Measurements from ENCODE around the gene ARHGAP5.

ARHGAP5 gene

DNA sequence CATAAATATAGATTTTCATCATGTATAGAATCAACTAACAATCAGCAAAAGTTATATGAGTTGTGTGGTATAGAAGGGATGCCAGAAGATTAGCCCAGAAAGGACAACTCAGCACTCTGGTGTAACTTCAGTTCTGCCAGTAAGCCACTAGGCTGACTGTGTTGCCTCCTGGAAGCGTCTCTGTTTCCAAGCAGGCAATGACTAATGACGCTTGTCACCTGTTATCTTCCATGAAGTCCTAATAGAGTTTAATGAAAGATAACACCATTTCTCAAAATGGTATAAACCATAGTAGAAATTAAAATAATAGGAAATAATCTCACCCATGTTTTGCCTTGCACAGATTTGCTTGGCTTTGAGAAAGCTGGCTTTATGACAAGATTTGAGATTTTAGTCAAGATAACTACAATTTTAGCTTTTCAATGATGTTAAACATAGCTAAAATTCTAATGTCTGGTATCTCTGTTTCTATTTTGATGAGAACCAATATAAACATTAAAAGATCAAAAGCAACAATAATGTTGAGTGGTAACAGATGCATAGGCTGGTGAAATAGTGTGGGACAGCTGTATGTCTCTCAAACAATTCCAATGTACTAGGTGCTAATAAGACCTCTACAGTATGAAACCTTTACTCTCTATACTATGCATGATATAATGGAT, 115.7 kb downstream of the ARHGAP5 start:
- DNase-seq (ENCODE audit: low read depth in 1 of 2, low spot score in 1 of 2) = no peak
- no peak overlapping the region for H3K4me3 ChIP-seq (replicated peaks; ENCODE audit: insufficient read depth, low read length)
- H3K27ac ChIP-seq (replicated peaks) = no peak overlapping the region
- TF ChIP-seq GABPA (IDR thresholded peaks at IDR 0.05; ENCODE audit: low read depth) (no peak), SPI1 (IDR thresholded peaks at IDR 0.05; ENCODE audit: borderline replicate concordance, low read depth) (no peak)
- H3K27me3 ChIP-seq (ENCODE audit: insufficient read depth, poor library complexity, severe bottlenecking) = no peaks in the 10 kb centered on the region

GRCh38 chr14:32193532-32193931, 116.4 kb downstream of the ARHGAP5 start:
- Histone ChIP-seq H3K4me3 (replicated peaks; ENCODE audit: insufficient read depth, low read length) (no peak overlapping the region), H3K27me3 (ENCODE audit: insufficient read depth, poor library complexity, severe bottlenecking) (no peaks in the 10 kb centered on the region), H3K27ac (replicated peaks) (no peak overlapping the region)
- no peak for DNase-seq (ENCODE audit: low read depth in 1 of 2, low spot score in 1 of 2)
- no peak for TF ChIP-seq CTCF (IDR thresholded peaks at IDR 0.05; ENCODE audit: insufficient read depth, low read length)
- no peak for TF ChIP-seq GABPA (IDR thresholded peaks at IDR 0.05; ENCODE audit: low read depth)
- TF ChIP-seq POLR2AphosphoS5 (IDR thresholded peaks at IDR 0.05; ENCODE audit: low read depth) = no peak
- TF ChIP-seq, protein P1, sequence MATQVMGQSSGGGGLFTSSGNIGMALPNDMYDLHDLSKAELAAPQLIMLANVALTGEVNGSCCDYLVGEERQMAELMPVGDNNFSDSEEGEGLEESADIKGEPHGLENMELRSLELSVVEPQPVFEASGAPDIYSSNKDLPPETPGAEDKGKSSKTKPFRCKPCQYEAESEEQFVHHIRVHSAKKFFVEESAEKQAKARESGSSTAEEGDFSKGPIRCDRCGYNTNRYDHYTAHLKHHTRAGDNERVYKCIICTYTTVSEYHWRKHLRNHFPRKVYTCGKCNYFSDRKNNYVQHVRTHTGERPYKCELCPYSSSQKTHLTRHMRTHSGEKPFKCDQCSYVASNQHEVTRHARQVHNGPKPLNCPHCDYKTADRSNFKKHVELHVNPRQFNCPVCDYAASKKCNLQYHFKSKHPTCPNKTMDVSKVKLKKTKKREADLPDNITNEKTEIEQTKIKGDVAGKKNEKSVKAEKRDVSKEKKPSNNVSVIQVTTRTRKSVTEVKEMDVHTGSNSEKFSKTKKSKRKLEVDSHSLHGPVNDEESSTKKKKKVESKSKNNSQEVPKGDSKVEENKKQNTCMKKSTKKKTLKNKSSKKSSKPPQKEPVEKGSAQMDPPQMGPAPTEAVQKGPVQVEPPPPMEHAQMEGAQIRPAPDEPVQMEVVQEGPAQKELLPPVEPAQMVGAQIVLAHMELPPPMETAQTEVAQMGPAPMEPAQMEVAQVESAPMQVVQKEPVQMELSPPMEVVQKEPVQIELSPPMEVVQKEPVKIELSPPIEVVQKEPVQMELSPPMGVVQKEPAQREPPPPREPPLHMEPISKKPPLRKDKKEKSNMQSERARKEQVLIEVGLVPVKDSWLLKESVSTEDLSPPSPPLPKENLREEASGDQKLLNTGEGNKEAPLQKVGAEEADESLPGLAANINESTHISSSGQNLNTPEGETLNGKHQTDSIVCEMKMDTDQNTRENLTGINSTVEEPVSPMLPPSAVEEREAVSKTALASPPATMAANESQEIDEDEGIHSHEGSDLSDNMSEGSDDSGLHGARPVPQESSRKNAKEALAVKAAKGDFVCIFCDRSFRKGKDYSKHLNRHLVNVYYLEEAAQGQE (IDR thresholded peaks at IDR 0.05; ENCODE audit: insufficient replicate concordance, low read depth) = no peak
- no peak for TF ChIP-seq SPI1 (IDR thresholded peaks at IDR 0.05; ENCODE audit: borderline replicate concordance, low read depth)

GRCh38 chr14:32195636-32196035, 118.5 kb downstream of the ARHGAP5 start:
- DNase-seq (ENCODE audit: low read depth in 1 of 2, low spot score in 1 of 2) = no peak
- no peak overlapping the region for H3K4me3 ChIP-seq (replicated peaks; ENCODE audit: insufficient read depth, low read length)
- H3K27ac ChIP-seq (replicated peaks) = no peak overlapping the region
- no peaks in the 10 kb centered on the region for H3K27me3 ChIP-seq (ENCODE audit: insufficient read depth, poor library complexity, severe bottlenecking)
- TF ChIP-seq, protein P1 (IDR thresholded peaks at IDR 0.05; ENCODE audit: insufficient replicate concordance, low read depth) = no peak
- TF ChIP-seq GABPA (IDR thresholded peaks at IDR 0.05; ENCODE audit: low read depth) = no peak
- no peak for TF ChIP-seq CTCF (IDR thresholded peaks at IDR 0.05; ENCODE audit: insufficient read depth, low read length)
- 0 out of 2 replicates have a peak, but pooled peaks have one; percentile 34 for TF ChIP-seq SPI1 (IDR thresholded peaks at IDR 0.05; ENCODE audit: borderline replicate concordance, low read depth)
- no peak for TF ChIP-seq POLR2AphosphoS5 (IDR thresholded peaks at IDR 0.05; ENCODE audit: low read depth)

DNA sequence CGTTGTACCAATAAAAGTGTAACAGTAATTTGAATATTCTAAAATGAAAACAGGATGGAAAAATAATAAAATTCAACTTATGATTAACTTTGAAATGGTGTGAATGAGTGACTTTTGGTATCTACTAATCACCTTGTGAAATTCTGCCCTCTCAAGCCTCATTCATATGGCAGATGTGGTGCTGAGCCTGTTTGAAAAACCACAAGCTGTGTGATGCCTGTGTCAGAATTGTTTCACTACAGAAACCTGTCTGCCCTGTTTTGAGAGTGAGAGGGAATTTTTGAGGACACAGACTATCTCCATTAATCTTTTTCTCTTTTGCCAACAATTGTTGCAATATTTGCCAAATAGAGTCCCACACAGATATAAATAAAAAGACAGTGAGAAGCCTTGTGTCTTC, 120.8 kb downstream of the ARHGAP5 start:
- no peak for TF ChIP-seq SPI1 (IDR thresholded peaks at IDR 0.05; ENCODE audit: borderline replicate concordance, low read depth)
- Histone ChIP-seq H3K27me3 (ENCODE audit: insufficient read depth, poor library complexity, severe bottlenecking) (no peaks in the 10 kb centered on the region), H3K4me3 (replicated peaks; ENCODE audit: insufficient read depth, low read length) (no peak overlapping the region), H3K27ac (replicated peaks) (no peak overlapping the region)
- DNase-seq (ENCODE audit: low read depth in 1 of 2, low spot score in 1 of 2) = no peak
